Activated CD8-positive, alpha-beta T cell treated with anti-CD3 and anti-CD28 coated beads, Interleukin-2, amount 10 ng/mL, durations not matched to agents 7 days and 5 days (primary cell): ENCODE measurements around the gene NRIP3. TPM values are rescaled to one million over a fixed set of nuclear protein-coding genes. Genes with fewer than 3 reads are reported as not detected.
"Not testable (repeated sequence)": the region's sequence is repeated elsewhere in the genome, so short reads cannot be mapped to it uniquely, and the experiment has no call there.

ENCODE experiments used
- ATAC-seq: fragments of 150-1000 bp; cut with Tn5 transposase; one replicate; pipeline ENCODE4 v1.10.0; 2021; ENCODE audit warnings: moderate library complexity
- CTCF ChIA-PET: fragments of 350-600 bp; sonication (Branson Sonifier 250); formaldehyde crosslinking; loops from one replicate; lab custom pipeline; 2021; ENCODE audit warnings: antibody characterized with exemption; lab: Charles Lee
- POLR2A ChIA-PET: fragments of 350-600 bp; sonication (Branson Sonifier 250); formaldehyde crosslinking; loops from one replicate; lab custom pipeline; 2021; ENCODE audit warnings: antibody characterized with exemption; lab: Charles Lee
- DNase-seq: peaks from one replicate; pipeline ENCODE4 v3.0.0-alpha.2; 2020
- H3K27ac Mint-ChIP-seq: one replicate; pipeline ENCODE4 v1.8.0; 2021; ENCODE audit warnings: mild to moderate bottlenecking, mixed read lengths
- H3K27me3 Mint-ChIP-seq: one replicate; pipeline ENCODE4 v1.8.0; 2021; ENCODE audit warnings: low read depth, mixed read lengths
- H3K36me3 Mint-ChIP-seq: one replicate; pipeline ENCODE4 v1.8.0; 2021; ENCODE audit warnings: low read depth, mixed read lengths
- H3K4me1 Mint-ChIP-seq: one replicate; pipeline ENCODE4 v1.8.0; 2021; ENCODE audit warnings: low read depth, mixed read lengths
- H3K4me3 Mint-ChIP-seq: one replicate; pipeline ENCODE4 v1.8.0; 2021; ENCODE audit warnings: mild to moderate bottlenecking, mixed read lengths
- H3K9me3 Mint-ChIP-seq: one replicate; pipeline ENCODE4 v1.8.0; 2022; ENCODE audit warnings: mixed read lengths; ENCODE audit not compliant: insufficient read depth
- total RNA-seq, 2 experiments: library from RNA; stranded (reverse); gene quantifications; one replicate each; pipeline ENCODE4 v1.2.3, GENCODE V29; 2021

NRIP3 gene
- total RNA-seq, 2 experiments from 2014 or later = 0.11 to 0.47 TPM

GRCh38 chr11:8997451-8997850, 6.3 kb downstream of the NRIP3 start:
- Mint-ChIP-seq H3K9me3 (no peaks in the 10 kb centered on the region), H3K27ac (no peak overlapping the region), H3K36me3 (no peaks in the 10 kb centered on the region), H3K27me3 (peaks cover 34% of the 10 kb centered on the region), H3K4me1 (peaks cover 4% of the 10 kb centered on the region), H3K4me3 (no peak overlapping the region)
- DNase-seq (no peak), ATAC-seq (no peak)
- ChIA-PET CTCF (interaction anchor here (1.2 to 2.3 kb wide), 3 partner anchors 10 to 33 kb away, joined by 4 to 9 read pairs (median 5); partner anchors contain the start of gene TMEM9B), POLR2A (no interaction called here)

- ChIA-PET CTCF (interaction anchor here (4.0 kb wide), 1 partner anchor 27 kb away, joined by 16 read pairs; no protein-coding TSS in a partner anchor), POLR2A (no interaction called here)
- Mint-ChIP-seq H3K27me3 (peaks cover 23% of the 10 kb centered on the region), H3K36me3 (no peaks in the 10 kb centered on the region), H3K27ac (no peak overlapping the region), H3K4me1 (peaks cover 9% of the 10 kb centered on the region), H3K4me3 (no peak overlapping the region), H3K9me3 (no peaks in the 10 kb centered on the region)
- DNase-seq (no peak), ATAC-seq (no peak)
Measured at GRCh38 chr11:8989453-8989852, 14.3 kb downstream of the NRIP3 start.

- no peak for DNase-seq
- ATAC-seq = no peak
- ChIA-PET POLR2A (interaction anchor here (1.1 kb wide), 1 partner anchor 24 kb away, joined by 3 read pairs; the partner anchor contains the start of gene TMEM9B), CTCF (interaction anchor here (1.2 to 4.0 kb wide), 4 partner anchors 9 to 149 kb away, joined by 3 to 16 read pairs (median 6); no protein-coding TSS in a partner anchor)
- no peaks in the 10 kb centered on the region for H3K36me3 Mint-ChIP-seq
- H3K27ac Mint-ChIP-seq = no peak overlapping the region
- peaks cover 9% of the 10 kb centered on the region for H3K4me1 Mint-ChIP-seq
- H3K27me3 Mint-ChIP-seq = peaks cover 18% of the 10 kb centered on the region
- no peak overlapping the region for H3K4me3 Mint-ChIP-seq
- H3K9me3 Mint-ChIP-seq = no peaks in the 10 kb centered on the region
Measured at GRCh38 chr11:8988329-8989234, 15.2 kb downstream of the NRIP3 start.

GRCh38 chr11:8987446-8987845, 16.4 kb downstream of the NRIP3 start:
- ATAC-seq = peak; percentile 42
- Mint-ChIP-seq H3K27me3 (peaks cover 16% of the 10 kb centered on the region), H3K4me1 (peaks cover 9% of the 10 kb centered on the region), H3K4me3 (no peak overlapping the region), H3K9me3 (no peaks in the 10 kb centered on the region), H3K27ac (no peak overlapping the region), H3K36me3 (no peaks in the 10 kb centered on the region)
- no peak for DNase-seq
- ChIA-PET CTCF (interaction anchor here (1.2 to 4.0 kb wide), 4 partner anchors 10 to 150 kb away, joined by 3 to 16 read pairs (median 6); no protein-coding TSS in a partner anchor), POLR2A (interaction anchor here (1.1 kb wide), 1 partner anchor 23 kb away, joined by 3 read pairs; the partner anchor contains the start of gene TMEM9B)

- H3K27ac Mint-ChIP-seq, DNase-seq, H3K36me3 Mint-ChIP-seq, POLR2A ChIA-PET, H3K4me3 Mint-ChIP-seq, ATAC-seq, H3K9me3 Mint-ChIP-seq, H3K4me1 Mint-ChIP-seq: not testable (repeated sequence)
- H3K27me3 Mint-ChIP-seq = peaks cover 15% of the 10 kb centered on the region
- CTCF ChIA-PET = interaction anchor here (1.1 to 4.0 kb wide), 4 partner anchors 11 to 151 kb away, joined by 3 to 16 read pairs (median 4); no protein-coding TSS in a partner anchor
Measured at GRCh38 chr11:8986772-8987171, 17.0 kb downstream of the NRIP3 start.

GRCh38 chr11:8985462-8985861, 18.3 kb downstream of the NRIP3 start:
- no peaks in the 10 kb centered on the region for H3K36me3 Mint-ChIP-seq
- CTCF ChIA-PET = interaction anchor here (1.2 to 1.6 kb wide), 2 partner anchors 31 to 152 kb away, joined by 3 read pairs; no protein-coding TSS in a partner anchor
- H3K27ac Mint-ChIP-seq = no peak overlapping the region
- POLR2A ChIA-PET = no interaction called here
- ATAC-seq (no peak), DNase-seq (no peak)
- peaks cover 10% of the 10 kb centered on the region for H3K27me3 Mint-ChIP-seq
- H3K9me3 Mint-ChIP-seq = no peaks in the 10 kb centered on the region
- H3K4me3 Mint-ChIP-seq = no peak overlapping the region
- H3K4me1 Mint-ChIP-seq = peaks cover 9% of the 10 kb centered on the region

GRCh38 chr11:8983552-8983951, 20.2 kb downstream of the NRIP3 start:
- Mint-ChIP-seq H3K9me3 (no peaks in the 10 kb centered on the region), H3K4me1 (peaks cover 9% of the 10 kb centered on the region), H3K27ac (no peak overlapping the region), H3K4me3 (no peak overlapping the region), H3K27me3 (no peaks in the 10 kb centered on the region), H3K36me3 (no peaks in the 10 kb centered on the region)
- ChIA-PET POLR2A (no interaction called here), CTCF (interaction anchor here (0.9 to 1.2 kb wide), 3 partner anchors 8 to 110 kb away, joined by 3 read pairs; no protein-coding TSS in a partner anchor)
- no peak for ATAC-seq
- no peak for DNase-seq

- Mint-ChIP-seq H3K9me3 (no peaks in the 10 kb centered on the region), H3K27ac (no peak overlapping the region), H3K36me3 (no peaks in the 10 kb centered on the region), H3K4me3 (no peak overlapping the region), H3K4me1 (no peaks in the 10 kb centered on the region), H3K27me3 (no peaks in the 10 kb centered on the region)
- no peak for ATAC-seq
- ChIA-PET CTCF (interaction anchor here (1.0 to 1.3 kb wide), 2 partner anchors 35 to 66 kb away, joined by 3 to 4 read pairs; no protein-coding TSS in a partner anchor), POLR2A (no interaction called here)
- no peak for DNase-seq
Measured at GRCh38 chr11:8980485-8980884, 23.3 kb downstream of the NRIP3 start.

GRCh38 chr11:8979365-8979764, 24.4 kb downstream of the NRIP3 start:
- CTCF ChIA-PET, H3K27me3 Mint-ChIP-seq, H3K9me3 Mint-ChIP-seq, POLR2A ChIA-PET, H3K4me3 Mint-ChIP-seq, ATAC-seq, H3K4me1 Mint-ChIP-seq, H3K27ac Mint-ChIP-seq, H3K36me3 Mint-ChIP-seq, DNase-seq: not testable (repeated sequence)

GRCh38 chr11:8973121-8973520, 30.7 kb downstream of the NRIP3 start:
- ATAC-seq = no peak
- H3K36me3 Mint-ChIP-seq = no peaks in the 10 kb centered on the region
- DNase-seq = no peak
- CTCF ChIA-PET = no interaction called here
- H3K9me3 Mint-ChIP-seq = no peaks in the 10 kb centered on the region
- no peaks in the 10 kb centered on the region for H3K27me3 Mint-ChIP-seq
- no peaks in the 10 kb centered on the region for H3K4me1 Mint-ChIP-seq
- no peak overlapping the region for H3K27ac Mint-ChIP-seq
- POLR2A ChIA-PET = no interaction called here
- H3K4me3 Mint-ChIP-seq = no peak overlapping the region

GRCh38 chr11:8971924-8972316, 31.9 kb downstream of the NRIP3 start:
- no peaks in the 10 kb centered on the region for H3K36me3 Mint-ChIP-seq
- no peak for ATAC-seq
- no peaks in the 10 kb centered on the region for H3K4me1 Mint-ChIP-seq
- no peaks in the 10 kb centered on the region for H3K9me3 Mint-ChIP-seq
- no peak for DNase-seq
- ChIA-PET CTCF (interaction anchor here (0.6 to 1.7 kb wide), 2 partner anchors 12 to 179 kb away, joined by 3 to 6 read pairs; no protein-coding TSS in a partner anchor), POLR2A (no interaction called here)
- no peaks in the 10 kb centered on the region for H3K27me3 Mint-ChIP-seq
- no peak overlapping the region for H3K4me3 Mint-ChIP-seq
- no peak overlapping the region for H3K27ac Mint-ChIP-seq
